HUES48 (cell line): ENCODE results near the gene PLXDC2.

Experiments
- H3K27ac ChIP-seq: one replicate; pipeline ENCODE4 v1.7.0; 2013; ENCODE audit warnings: low read depth, low read length, inconsistent platforms
- H3K27me3 ChIP-seq: 2 replicates; pipeline ENCODE4 v1.6.1; 2013; ENCODE audit warnings: mild to moderate bottlenecking, low read length; ENCODE audit not compliant: control insufficient read depth, insufficient read depth
- H3K36me3 ChIP-seq: 2 replicates; pipeline ENCODE4 v1.6.1; 2013; ENCODE audit warnings: low read length; ENCODE audit not compliant: control insufficient read depth, insufficient read depth
- H3K4me1 ChIP-seq: 2 replicates; pipeline ENCODE4 v1.6.1; 2013; ENCODE audit warnings: mild to moderate bottlenecking, low read length; ENCODE audit not compliant: control insufficient read depth, insufficient read depth
- H3K4me3 ChIP-seq: 2 replicates; pipeline ENCODE4 v1.5.1; 2013; ENCODE audit warnings: mild to moderate bottlenecking, low read depth, low read length
- H3K9ac ChIP-seq: 2 replicates; pipeline ENCODE4 v1.6.1; 2013; ENCODE audit warnings: mild to moderate bottlenecking, low read depth, low read length, moderate library complexity
- H3K9me3 ChIP-seq: 2 replicates; pipeline ENCODE4 v1.6.1; 2013; ENCODE audit warnings: low read length; ENCODE audit not compliant: control insufficient read depth, insufficient read depth

PLXDC2 gene

DNA sequence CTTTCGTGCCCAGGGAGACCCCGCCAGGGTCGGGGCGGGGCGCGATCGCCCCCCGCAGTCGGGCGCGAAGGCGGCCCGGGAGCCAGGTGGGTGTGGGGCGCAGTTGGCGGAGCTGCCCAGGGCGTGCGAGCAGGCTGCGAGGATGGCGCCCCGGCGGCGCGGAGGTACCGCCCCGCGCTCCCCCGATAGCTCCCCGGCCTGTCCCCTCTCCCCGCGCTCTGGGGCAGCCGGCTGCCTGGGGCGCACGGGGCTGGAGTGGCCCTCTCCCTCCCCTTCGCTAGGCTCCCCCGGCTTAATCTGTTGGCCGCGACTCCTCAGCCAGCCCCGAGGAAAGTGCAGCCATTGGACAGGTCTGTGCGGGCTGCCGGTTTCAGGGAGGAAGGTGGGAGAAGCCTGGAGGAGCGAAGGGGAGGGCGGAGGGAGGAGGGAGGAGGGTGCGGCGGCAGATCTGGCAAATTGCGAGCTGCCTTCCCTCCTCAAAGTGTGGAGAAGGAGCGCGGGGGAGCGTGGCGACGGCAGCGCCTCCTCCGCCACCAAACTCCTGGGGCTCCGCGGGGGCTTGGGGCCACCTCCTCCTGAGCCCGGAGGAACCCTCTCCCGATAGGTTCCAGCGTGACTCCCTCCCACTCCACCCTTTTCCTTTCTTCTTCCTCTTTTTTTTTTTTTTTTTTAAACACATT lies 361 bp upstream of the PLXDC2 start:
- Histone ChIP-seq H3K4me3 (peak overlapping the region; percentile 84), H3K4me1 (peaks cover 16% of the 10 kb centered on the region), H3K27ac (peak overlapping the region; percentile 95), H3K9me3 (no peaks in the 10 kb centered on the region), H3K9ac (peak overlapping the region; percentile 74), H3K36me3 (no peaks in the 10 kb centered on the region), H3K27me3 (peaks cover 6% of the 10 kb centered on the region; the same call in 1 of the 2 replicates)

DNA sequence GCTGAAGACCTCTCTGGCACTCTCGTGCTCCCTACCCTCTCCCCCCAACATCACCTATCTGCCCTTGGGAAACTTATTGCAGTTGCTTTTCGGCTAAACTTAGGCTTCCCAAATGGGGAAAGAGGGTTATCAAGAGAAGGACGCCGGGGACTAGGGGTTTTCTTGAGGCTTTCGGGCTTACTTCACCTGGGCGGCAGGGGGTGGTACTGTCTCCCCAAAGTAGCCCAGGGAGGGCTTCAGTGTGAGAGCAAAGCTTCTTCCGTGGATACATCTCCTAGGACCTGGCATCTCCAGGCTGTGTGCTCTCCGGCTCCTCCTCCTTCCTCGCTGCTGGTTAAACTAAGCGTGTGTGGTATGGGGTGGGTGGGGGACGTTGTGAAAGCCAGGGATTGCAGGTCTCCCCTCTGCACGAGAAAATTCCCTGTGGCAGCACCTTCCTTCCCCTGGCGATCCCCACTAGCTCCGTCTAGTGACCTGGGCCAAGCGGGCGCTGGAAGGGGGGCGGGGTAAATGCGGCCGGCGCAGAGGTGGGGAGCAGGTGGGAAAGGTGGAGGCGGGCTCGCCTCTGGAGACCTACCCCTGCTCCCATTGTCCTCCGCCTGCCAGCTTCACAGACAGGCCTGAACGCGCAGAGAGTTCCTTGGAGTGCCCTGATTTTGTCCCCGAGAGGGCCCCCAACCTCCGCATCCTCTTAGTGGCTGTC lies 1.1 kb downstream of the PLXDC2 start:
- peaks cover 6% of the 10 kb centered on the region; the same call in 1 of the 2 replicates for H3K27me3 ChIP-seq
- no peaks in the 10 kb centered on the region for H3K9me3 ChIP-seq
- H3K36me3 ChIP-seq = no peaks in the 10 kb centered on the region
- peak overlapping the region; percentile 95 for H3K27ac ChIP-seq
- peak overlapping the region; percentile 59 for H3K9ac ChIP-seq
- peak overlapping the region; percentile 84 for H3K4me3 ChIP-seq
- peaks cover 14% of the 10 kb centered on the region for H3K4me1 ChIP-seq

DNA sequence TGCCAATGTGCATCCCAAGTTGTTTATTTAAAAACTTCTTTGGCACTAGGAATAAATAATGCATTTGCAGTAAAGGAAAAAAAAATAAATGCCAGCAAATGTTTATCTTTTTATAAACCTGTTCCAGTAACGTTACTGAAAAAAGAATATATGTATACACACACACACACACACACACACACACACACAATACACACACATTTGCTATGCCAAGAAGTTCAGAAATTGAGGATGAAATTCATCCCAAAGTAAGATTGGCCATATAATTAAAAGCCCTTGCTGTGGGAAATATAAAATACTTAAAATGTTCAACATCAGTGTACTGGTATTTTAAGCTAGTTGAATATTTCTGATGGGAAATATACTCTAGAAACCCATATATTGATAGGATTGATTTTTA lies 2.6 kb downstream of the PLXDC2 start:
- Histone ChIP-seq H3K9me3 (no peaks in the 10 kb centered on the region), H3K36me3 (no peaks in the 10 kb centered on the region), H3K9ac (no peak overlapping the region), H3K27ac (no peak overlapping the region), H3K27me3 (peaks cover 6% of the 10 kb centered on the region; the same call in 1 of the 2 replicates), H3K4me3 (peak overlapping the region; percentile 84), H3K4me1 (peaks cover 15% of the 10 kb centered on the region)

- H3K36me3 ChIP-seq = no peaks in the 10 kb centered on the region
- no peak overlapping the region for H3K9ac ChIP-seq
- no peaks in the 10 kb centered on the region for H3K9me3 ChIP-seq
- H3K27ac ChIP-seq = no peak overlapping the region
- H3K4me1 ChIP-seq = peaks cover 15% of the 10 kb centered on the region
- H3K4me3 ChIP-seq = peak overlapping the region; percentile 84
- peaks cover 3% of the 10 kb centered on the region; the same call in 1 of the 2 replicates for H3K27me3 ChIP-seq
Measured at GRCh38 chr10:19819419-19820033, 3.3 kb downstream of the PLXDC2 start.

DNA sequence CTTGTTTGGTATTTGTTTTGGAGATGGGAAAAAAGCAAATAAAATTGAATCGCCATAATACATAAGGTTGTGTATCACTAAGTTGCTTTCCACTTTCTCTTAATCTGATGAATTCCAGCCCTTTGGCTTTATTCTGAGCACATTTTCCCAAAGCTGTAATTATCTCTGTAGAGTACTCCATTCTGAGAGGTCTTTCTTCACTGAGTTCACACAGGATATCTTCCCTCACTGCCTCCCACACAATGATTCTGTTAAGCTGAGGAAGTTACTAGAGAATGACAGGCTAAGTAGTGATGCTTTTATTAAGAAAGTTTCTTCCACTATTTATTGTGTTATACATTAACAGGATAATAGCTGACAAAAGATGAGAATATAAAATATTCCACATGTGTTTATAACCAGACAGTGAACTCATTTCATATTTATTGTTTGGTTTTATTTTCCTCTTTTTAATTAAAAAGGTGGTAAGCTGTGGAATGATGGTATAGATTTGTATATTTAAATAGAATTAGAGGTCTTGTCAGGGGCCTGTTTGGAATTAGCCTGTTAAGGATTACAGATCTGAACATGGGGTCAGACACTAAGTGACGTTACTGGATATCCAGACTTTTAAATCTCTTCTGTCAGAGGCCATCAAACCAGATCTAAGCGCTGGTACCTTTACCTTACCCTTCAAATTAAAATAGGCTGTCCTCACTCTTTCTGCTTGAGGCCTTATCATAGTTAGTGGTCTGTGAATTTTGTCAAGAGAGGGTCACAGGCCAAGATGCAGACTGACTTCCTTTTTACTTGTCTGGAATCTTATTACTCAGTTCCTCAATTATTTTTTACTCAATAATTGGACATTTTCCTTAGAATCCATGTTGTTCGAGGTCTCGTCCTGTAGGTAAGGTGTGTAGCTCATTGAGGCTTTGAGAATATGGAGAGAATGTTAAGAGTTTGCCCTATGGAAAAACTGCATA lies 8.4 kb downstream of the PLXDC2 start:
- H3K27ac ChIP-seq = no peak overlapping the region
- no peaks in the 10 kb centered on the region for H3K27me3 ChIP-seq
- H3K4me3 ChIP-seq = no peak overlapping the region
- no peak overlapping the region for H3K9ac ChIP-seq
- no peaks in the 10 kb centered on the region for H3K36me3 ChIP-seq
- H3K4me1 ChIP-seq = peaks cover 30% of the 10 kb centered on the region
- no peaks in the 10 kb centered on the region for H3K9me3 ChIP-seq

- H3K27me3 ChIP-seq = no peaks in the 10 kb centered on the region
- peaks cover 36% of the 10 kb centered on the region for H3K4me1 ChIP-seq
- no peak overlapping the region for H3K9ac ChIP-seq
- H3K36me3 ChIP-seq = no peaks in the 10 kb centered on the region
- H3K27ac ChIP-seq = no peak overlapping the region
- no peaks in the 10 kb centered on the region for H3K9me3 ChIP-seq
- H3K4me3 ChIP-seq = no peak overlapping the region
Measured at GRCh38 chr10:19825700-19826099, 9.5 kb downstream of the PLXDC2 start.

DNA sequence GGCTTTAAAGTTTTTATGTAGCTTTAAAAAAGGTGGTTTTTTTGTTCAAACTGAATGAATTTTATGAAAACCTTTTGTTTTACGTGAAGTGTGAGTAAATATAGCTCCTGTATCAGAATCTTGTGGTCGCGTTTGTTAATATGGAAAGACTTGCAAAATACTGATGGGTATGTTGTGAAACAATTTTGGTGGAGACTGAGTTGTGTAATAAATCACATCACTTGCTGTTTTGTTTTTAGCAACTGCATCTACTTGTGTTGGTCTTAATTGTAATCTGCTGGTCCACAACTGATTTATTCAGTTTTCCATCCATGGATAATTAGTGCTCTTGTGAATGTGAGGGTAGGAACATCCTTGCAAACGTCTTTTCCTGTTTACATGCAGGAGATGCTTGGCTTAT lies 10.5 kb downstream of the PLXDC2 start:
- peaks cover 36% of the 10 kb centered on the region for H3K4me1 ChIP-seq
- H3K4me3 ChIP-seq = no peak overlapping the region
- no peak overlapping the region for H3K27ac ChIP-seq
- no peaks in the 10 kb centered on the region for H3K9me3 ChIP-seq
- H3K27me3 ChIP-seq = no peaks in the 10 kb centered on the region
- no peak overlapping the region for H3K9ac ChIP-seq
- no peaks in the 10 kb centered on the region for H3K36me3 ChIP-seq

GRCh38 chr10:19828278-19829049 lies 12.2 kb downstream of the PLXDC2 start:
- H3K27ac ChIP-seq = peak overlapping the region; percentile 80
- no peaks in the 10 kb centered on the region for H3K9me3 ChIP-seq

GRCh38 chr10:19832699-19833098 lies 16.5 kb downstream of the PLXDC2 start:
- peaks cover 61% of the 10 kb centered on the region for H3K4me1 ChIP-seq
- no peak overlapping the region for H3K4me3 ChIP-seq
- no peaks in the 10 kb centered on the region for H3K27me3 ChIP-seq
- H3K9me3 ChIP-seq = no peaks in the 10 kb centered on the region
- peak overlapping the region; percentile 55 for H3K27ac ChIP-seq
- no peaks in the 10 kb centered on the region for H3K36me3 ChIP-seq
- H3K9ac ChIP-seq = no peak overlapping the region

More at GRCh38 chr10:19828278-19829049, 12.2 kb downstream of the PLXDC2 start:
- Histone ChIP-seq H3K4me3 (0 out of 2 replicates have a peak overlapping the region, but pooled peaks have one; percentile 14), H3K27me3 (no peaks in the 10 kb centered on the region), H3K9ac (no peak overlapping the region), H3K36me3 (no peaks in the 10 kb centered on the region), H3K4me1 (peaks cover 47% of the 10 kb centered on the region)
